Lung (tissue), 12 donors: Measurements from ENCODE around the gene CSGALNACT2. TPM values are rescaled to one million over a fixed set of nuclear protein-coding genes. Genes with fewer than 3 reads are reported as not detected.

Experiments
- ATAC-seq: fragments of 200-7000 bp; cut with Tn5 transposase; one replicate; pipeline ENCODE4 v1.9.1; 2020; ENCODE audit warnings: moderate number of reproducible peaks; ENCODE audit not compliant: insufficient read depth, low FRiP score
- DNase-seq, 3 donors: peaks; one replicate each; pipeline ENCODE4 v3.0.0-alpha.2; 2013 to 2017
- H3K27ac ChIP-seq, 2 donors: one replicate each; pipeline ENCODE4 v1.5.1; 2013; ENCODE audit warnings: mild to moderate bottlenecking in 2 of 2, moderate library complexity in 2 of 2, control low read depth in 1 of 2, inconsistent platforms in 1 of 2, low read depth in 1 of 2, low read length in 1 of 2
- H3K27me3 ChIP-seq, 3 donors: one replicate each; pipeline ENCODE4 v1.5.1; 2013; ENCODE audit warnings: low read length in 2 of 3; ENCODE audit not compliant: control insufficient read depth in 3 of 3, insufficient read depth in 3 of 3
- H3K36me3 ChIP-seq, 4 donors: one replicate each; pipeline ENCODE4 v1.5.1; 2013; ENCODE audit warnings: low read length in 4 of 4, mild to moderate bottlenecking in 1 of 4, moderate library complexity in 1 of 4; ENCODE audit not compliant: control insufficient read depth in 4 of 4, insufficient read depth in 4 of 4
- H3K4me1 ChIP-seq, 5 donors: one replicate each; pipeline ENCODE4 v1.5.1; 2013; ENCODE audit warnings: low read length in 5 of 5, mild to moderate bottlenecking in 2 of 5, moderate library complexity in 1 of 5; ENCODE audit not compliant: control insufficient read depth in 5 of 5, insufficient read depth in 5 of 5
- H3K4me3 ChIP-seq: one replicate; pipeline ENCODE4 v1.5.1; 2013; ENCODE audit warnings: mild to moderate bottlenecking, control low read depth, moderate library complexity
- H3K9ac ChIP-seq, 2 donors: one replicate each; pipeline ENCODE4 v1.5.1; 2013; ENCODE audit warnings: low read length in 2 of 2, control low read depth in 1 of 2; ENCODE audit not compliant: insufficient read depth in 1 of 2
- H3K9me3 ChIP-seq, 4 donors: one replicate each; pipeline ENCODE4 v1.5.1; 2013; ENCODE audit warnings: low read length in 3 of 4, mild to moderate bottlenecking in 1 of 4, moderate library complexity in 1 of 4; ENCODE audit not compliant: control insufficient read depth in 4 of 4, insufficient read depth in 3 of 4
- WGBS, 2 donors: extraction: QIAGEN DNeasy Blood & Tissue Kit; methylation state at CpG; one replicate each; pipeline ENCODE4 v1.1.7; 2013; 5-methylcytosine and 5-hydroxymethylcytosine counted together
- polyA plus RNA-seq, 2 donors: library from polyadenylated mRNA; stranded (reverse); fragments of 200-250 nt; gene quantifications; one replicate each; pipeline ENCODE4 v1.2.1, GENCODE V29; 2013
- total RNA-seq, 2 donors: library from RNA; depleted of rRNA in 1 of 2; stranded (reverse); fragments of >200 nt in 1 of 2; gene quantifications; one replicate each; pipeline ENCODE4 v1.2.1, GENCODE V29; 2014 to 2021
- TF ChIP-seq, protein P1 (sequence below): IDR thresholded peaks from 2 replicates; pipeline ENCODE4 v1.5.1; 2012; ENCODE audit warnings: mild to moderate bottlenecking; ENCODE audit errors: control extremely low read depth, extremely low read depth
- donor health status: control.
- donor health status: control.
- donor health status: Bipolar disorder and iron deficiency.
- donor health status: healthy.
- donor health status: DM: yes; HTN: yes; CAD: no.

The CSGALNACT2 gene
- total and polyA plus RNA-seq, 4 donors = 9.8 to 48.4 (median 33.3) TPM

DNA sequence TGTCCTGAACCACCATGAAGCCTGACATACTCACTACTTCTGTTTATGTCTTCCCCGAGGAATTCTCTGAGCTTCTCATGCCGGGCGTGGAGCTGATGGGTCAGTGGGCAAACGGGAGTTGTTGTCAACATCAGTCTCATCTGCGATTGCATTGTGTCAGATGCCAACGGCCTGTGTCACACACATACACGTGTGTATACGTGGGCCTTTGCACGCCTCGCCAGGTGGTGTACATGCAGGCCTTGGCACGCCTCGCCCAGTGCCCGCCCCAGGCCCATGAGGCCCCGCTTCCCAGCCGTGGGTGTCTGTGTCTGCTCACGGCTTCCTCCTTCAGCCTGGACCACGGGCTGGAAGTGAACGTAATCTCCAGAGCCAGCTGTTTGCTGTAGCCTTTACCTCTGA, 7.5 kb upstream of the CSGALNACT2 start:
- ATAC-seq = no peak
- peaks cover 0 to 2% (median 0%) of the 10 kb centered on the region in 4 donors for H3K9me3 ChIP-seq
- H3K4me3 ChIP-seq = no peak overlapping the region
- 73 to 74% methylated on average over 18 of the region's 18 CpGs for WGBS, 2 donors
- peak in 1 of 3 donors; percentile 24 for DNase-seq
- peaks cover 0 to 4% (median 1%) of the 10 kb centered on the region in 5 donors for H3K4me1 ChIP-seq
- H3K27ac ChIP-seq = no peak overlapping the region
- H3K36me3 ChIP-seq = no peaks in the 10 kb centered on the region
- TF ChIP-seq, protein P1, sequence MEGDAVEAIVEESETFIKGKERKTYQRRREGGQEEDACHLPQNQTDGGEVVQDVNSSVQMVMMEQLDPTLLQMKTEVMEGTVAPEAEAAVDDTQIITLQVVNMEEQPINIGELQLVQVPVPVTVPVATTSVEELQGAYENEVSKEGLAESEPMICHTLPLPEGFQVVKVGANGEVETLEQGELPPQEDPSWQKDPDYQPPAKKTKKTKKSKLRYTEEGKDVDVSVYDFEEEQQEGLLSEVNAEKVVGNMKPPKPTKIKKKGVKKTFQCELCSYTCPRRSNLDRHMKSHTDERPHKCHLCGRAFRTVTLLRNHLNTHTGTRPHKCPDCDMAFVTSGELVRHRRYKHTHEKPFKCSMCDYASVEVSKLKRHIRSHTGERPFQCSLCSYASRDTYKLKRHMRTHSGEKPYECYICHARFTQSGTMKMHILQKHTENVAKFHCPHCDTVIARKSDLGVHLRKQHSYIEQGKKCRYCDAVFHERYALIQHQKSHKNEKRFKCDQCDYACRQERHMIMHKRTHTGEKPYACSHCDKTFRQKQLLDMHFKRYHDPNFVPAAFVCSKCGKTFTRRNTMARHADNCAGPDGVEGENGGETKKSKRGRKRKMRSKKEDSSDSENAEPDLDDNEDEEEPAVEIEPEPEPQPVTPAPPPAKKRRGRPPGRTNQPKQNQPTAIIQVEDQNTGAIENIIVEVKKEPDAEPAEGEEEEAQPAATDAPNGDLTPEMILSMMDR = no peak
- no peaks in the 10 kb centered on the region for H3K27me3 ChIP-seq
- H3K9ac ChIP-seq = no peak overlapping the region

DNA sequence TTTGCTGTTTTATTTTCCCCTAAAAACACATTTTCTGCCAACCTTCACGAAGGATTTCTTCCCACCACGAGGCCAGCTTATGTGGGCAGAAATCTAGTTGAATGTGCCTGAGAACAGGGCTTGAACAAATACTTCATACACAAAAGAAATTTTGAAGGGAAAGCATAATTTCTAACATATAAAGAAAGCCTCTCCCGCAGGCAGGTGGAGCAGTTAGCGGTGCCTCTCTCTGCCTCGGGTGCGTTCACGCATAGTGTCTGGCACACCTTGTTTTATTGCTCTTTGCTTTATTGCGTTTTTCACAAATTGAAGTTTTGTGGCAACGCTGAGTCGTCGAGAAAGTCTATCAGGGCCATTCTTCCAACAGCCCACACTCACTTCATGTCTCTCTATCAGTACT, 7.0 kb upstream of the CSGALNACT2 start:
- Histone ChIP-seq H3K4me1 (peaks cover 0 to 7% (median 1%) of the 10 kb centered on the region in 5 donors), H3K27me3 (no peaks in the 10 kb centered on the region), H3K9ac (no peak overlapping the region), H3K4me3 (no peak overlapping the region), H3K36me3 (no peaks in the 10 kb centered on the region), H3K9me3 (peaks cover 0 to 2% (median 0%) of the 10 kb centered on the region in 4 donors), H3K27ac (no peak overlapping the region)
- no peak for DNase-seq
- ATAC-seq = no peak
- TF ChIP-seq, protein P1 = no peak
- 75 to 88% methylated on average over 11 of the region's 11 CpGs for WGBS, 2 donors

GRCh38 chr10:43131906-43132305, 6.3 kb upstream of the CSGALNACT2 start:
- Histone ChIP-seq H3K27ac (no peak overlapping the region), H3K9me3 (peaks cover 0 to 2% (median 0%) of the 10 kb centered on the region in 4 donors), H3K36me3 (no peaks in the 10 kb centered on the region), H3K4me3 (no peak overlapping the region), H3K9ac (no peak overlapping the region), H3K4me1 (peaks cover 0 to 14% (median 1%) of the 10 kb centered on the region in 5 donors), H3K27me3 (no peaks in the 10 kb centered on the region)
- TF ChIP-seq, protein P1 = no peak
- no peak for ATAC-seq
- WGBS, 2 donors = 89 to 95% methylated on average over 6 of the region's 6 CpGs
- no peak for DNase-seq
